SJSA1 (cell line): ENCODE data around the gene HNF4A. TPM values are rescaled to one million over a fixed set of nuclear protein-coding genes. Genes with fewer than 3 reads are reported as not detected.

ENCODE experiments used
- DNase-seq, 2 experiments: peaks; one replicate each; pipeline ENCODE4 v3.0.0-alpha.2; 2015 to 2020; ENCODE audit warnings: low spot score in 2 of 2, low read depth in 1 of 2
- H3K27ac ChIP-seq: fragments of 250-450 bp; sonication (Bioruptor Pico); 2 replicates; pipeline ENCODE4 v1.5.1; 2020; ENCODE audit warnings: mild to moderate bottlenecking, moderate library complexity
- H3K27me3 ChIP-seq: fragments of 250-450 bp; sonication (Bioruptor Pico); replicated peaks from 2 replicates; pipeline ENCODE4 v1.5.1; 2020; ENCODE audit warnings: mild to moderate bottlenecking, moderate library complexity
- H3K36me3 ChIP-seq: fragments of 250-450 bp; sonication (Bioruptor Pico); 2 replicates; pipeline ENCODE4 v1.5.1; 2020; ENCODE audit warnings: mild to moderate bottlenecking
- H3K4me1 ChIP-seq: fragments of 250-450 bp; sonication (Bioruptor Pico); replicated peaks from 2 replicates; pipeline ENCODE4 v1.6.1; 2021; ENCODE audit warnings: mild to moderate bottlenecking
- H3K4me3 ChIP-seq: fragments of 250-450 bp; sonication (Bioruptor Pico); 2 replicates; pipeline ENCODE4 v1.5.1; 2020; ENCODE audit warnings: mild to moderate bottlenecking
- H3K9me3 ChIP-seq: fragments of 250-450 bp; sonication (Bioruptor Pico); replicated peaks from 2 replicates; pipeline ENCODE4 v1.5.1; 2020; ENCODE audit warnings: mild to moderate bottlenecking
- total RNA-seq: library from RNA; depleted of rRNA; stranded (reverse); fragments of >200 nt; shearing (Covaris generic); gene quantifications from 2 replicates; pipeline ENCODE4 v1.2.3, GENCODE V29; 2014

Gene HNF4A
- total RNA-seq, 1 experiment from 2014 or later, result not detected

GRCh38 chr20:44450903-44451450, 95.5 kb downstream of the HNF4A start:
- no peaks in the 10 kb centered on the region for H3K27me3 ChIP-seq
- no peak overlapping the region for H3K4me3 ChIP-seq
- peaks cover 6% of the 10 kb centered on the region for H3K4me1 ChIP-seq
- no peaks in the 10 kb centered on the region for H3K36me3 ChIP-seq
- H3K27ac ChIP-seq, result no peak overlapping the region
- DNase-seq, result no peak
- no peaks in the 10 kb centered on the region for H3K9me3 ChIP-seq

DNA sequence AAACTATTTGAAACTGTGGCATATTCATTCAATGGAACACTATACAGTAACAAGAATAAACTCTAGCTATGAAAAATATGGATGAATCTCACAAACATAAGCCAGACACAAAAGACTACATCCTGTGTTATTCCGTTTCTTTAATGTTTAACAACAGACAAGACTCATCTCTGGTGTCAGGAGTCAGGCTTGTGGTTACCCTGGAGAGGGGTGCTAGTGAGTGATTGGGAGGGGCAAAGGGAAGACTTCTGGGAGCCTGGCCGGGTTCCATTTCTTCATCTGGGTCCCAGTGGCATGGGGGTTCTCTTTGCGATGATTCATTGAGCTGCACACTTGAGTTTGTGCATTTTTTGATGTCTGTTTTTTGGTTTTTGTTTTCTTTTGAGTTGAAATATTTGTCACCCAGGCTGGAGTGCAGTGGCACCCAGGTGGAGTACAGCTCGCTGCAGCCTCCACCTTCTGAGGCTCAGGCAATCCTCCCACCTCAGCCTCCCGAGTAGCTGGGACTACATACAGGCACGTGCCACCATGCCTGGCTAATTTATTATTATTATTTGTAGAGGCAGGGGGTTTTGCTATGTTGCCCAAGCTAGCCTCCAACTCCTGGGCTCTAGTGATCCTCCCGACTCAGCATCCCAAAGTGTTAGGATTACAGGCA, 98.9 kb downstream of the HNF4A start:
- Histone ChIP-seq H3K9me3 (no peaks in the 10 kb centered on the region), H3K4me1 (peaks cover 6% of the 10 kb centered on the region), H3K27ac (no peak overlapping the region), H3K4me3 (no peak overlapping the region), H3K27me3 (no peaks in the 10 kb centered on the region), H3K36me3 (no peaks in the 10 kb centered on the region)
- DNase-seq, result no peak

DNA sequence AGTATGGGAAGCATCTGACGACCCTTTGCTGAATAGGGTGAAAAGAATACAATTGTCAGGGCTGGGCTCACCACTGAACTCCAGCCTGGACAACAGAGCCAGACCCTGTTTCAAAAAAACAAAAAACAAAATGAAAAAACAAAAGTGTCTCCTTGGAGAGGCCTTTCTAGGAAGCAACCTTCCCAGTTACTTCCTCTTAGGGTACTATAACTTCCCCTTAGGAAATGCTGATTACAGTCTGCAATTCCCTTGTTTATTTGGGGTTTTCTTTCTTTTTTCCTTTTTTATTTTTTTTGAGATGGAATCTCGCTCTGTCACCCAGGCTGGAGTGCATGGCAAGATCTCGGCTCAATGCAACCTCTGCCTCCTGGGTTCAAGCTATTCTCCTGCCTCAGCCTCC, 99.6 kb downstream of the HNF4A start:
- Histone ChIP-seq H3K4me1 (peaks cover 6% of the 10 kb centered on the region), H3K9me3 (no peaks in the 10 kb centered on the region), H3K4me3 (no peak overlapping the region), H3K27ac (no peak overlapping the region), H3K27me3 (no peaks in the 10 kb centered on the region), H3K36me3 (no peaks in the 10 kb centered on the region)
- DNase-seq, result no peak

DNA sequence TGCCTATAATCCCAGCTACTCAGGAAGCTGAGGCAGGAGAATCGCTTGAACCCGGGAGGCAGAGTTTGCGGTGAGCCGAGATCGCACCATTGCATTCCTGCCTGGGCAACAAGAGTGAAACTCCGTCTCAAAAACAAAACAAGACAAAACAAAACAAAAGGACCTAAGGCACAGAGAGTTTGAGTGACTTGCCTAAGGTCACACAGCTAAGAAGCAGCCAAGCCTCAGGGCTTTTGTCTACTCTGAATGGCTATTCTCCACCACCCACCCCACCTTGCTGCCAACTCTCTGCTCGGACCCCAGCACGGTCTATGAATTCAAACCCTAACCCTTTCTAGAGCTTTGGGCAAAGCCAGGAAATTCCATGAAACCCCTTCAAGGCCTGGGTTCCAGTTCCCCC, 101.1 kb downstream of the HNF4A start:
- DNase-seq, result no peak
- no peaks in the 10 kb centered on the region for H3K27me3 ChIP-seq
- H3K27ac ChIP-seq, result no peak overlapping the region
- H3K4me3 ChIP-seq, result no peak overlapping the region
- H3K4me1 ChIP-seq, result no peaks in the 10 kb centered on the region
- H3K9me3 ChIP-seq, result no peaks in the 10 kb centered on the region
- no peaks in the 10 kb centered on the region for H3K36me3 ChIP-seq

GRCh38 chr20:44457016-44457415, 101.5 kb downstream of the HNF4A start:
- no peak overlapping the region for H3K4me3 ChIP-seq

GRCh38 chr20:44459271-44459670, 103.8 kb downstream of the HNF4A start:
- Histone ChIP-seq H3K27me3 (no peaks in the 10 kb centered on the region), H3K36me3 (no peaks in the 10 kb centered on the region), H3K27ac (no peak overlapping the region), H3K9me3 (no peaks in the 10 kb centered on the region), H3K4me1 (no peaks in the 10 kb centered on the region), H3K4me3 (no peak overlapping the region)
- DNase-seq, result no peak

More at GRCh38 chr20:44457016-44457415, 101.5 kb downstream of the HNF4A start:
- H3K27me3 ChIP-seq, result no peaks in the 10 kb centered on the region
- H3K4me1 ChIP-seq, result no peaks in the 10 kb centered on the region
- H3K9me3 ChIP-seq, result no peaks in the 10 kb centered on the region
- no peaks in the 10 kb centered on the region for H3K36me3 ChIP-seq
- H3K27ac ChIP-seq, result no peak overlapping the region
- no peak for DNase-seq

GRCh38 chr20:44460795-44461141, 105.3 kb downstream of the HNF4A start:
- peak in 1 of 2 experiments; percentile 25 for DNase-seq
- no peak overlapping the region for H3K27ac ChIP-seq
- no peaks in the 10 kb centered on the region for H3K36me3 ChIP-seq
- no peaks in the 10 kb centered on the region for H3K9me3 ChIP-seq
- H3K4me3 ChIP-seq, result no peak overlapping the region
- H3K4me1 ChIP-seq, result no peaks in the 10 kb centered on the region
- no peaks in the 10 kb centered on the region for H3K27me3 ChIP-seq

DNA sequence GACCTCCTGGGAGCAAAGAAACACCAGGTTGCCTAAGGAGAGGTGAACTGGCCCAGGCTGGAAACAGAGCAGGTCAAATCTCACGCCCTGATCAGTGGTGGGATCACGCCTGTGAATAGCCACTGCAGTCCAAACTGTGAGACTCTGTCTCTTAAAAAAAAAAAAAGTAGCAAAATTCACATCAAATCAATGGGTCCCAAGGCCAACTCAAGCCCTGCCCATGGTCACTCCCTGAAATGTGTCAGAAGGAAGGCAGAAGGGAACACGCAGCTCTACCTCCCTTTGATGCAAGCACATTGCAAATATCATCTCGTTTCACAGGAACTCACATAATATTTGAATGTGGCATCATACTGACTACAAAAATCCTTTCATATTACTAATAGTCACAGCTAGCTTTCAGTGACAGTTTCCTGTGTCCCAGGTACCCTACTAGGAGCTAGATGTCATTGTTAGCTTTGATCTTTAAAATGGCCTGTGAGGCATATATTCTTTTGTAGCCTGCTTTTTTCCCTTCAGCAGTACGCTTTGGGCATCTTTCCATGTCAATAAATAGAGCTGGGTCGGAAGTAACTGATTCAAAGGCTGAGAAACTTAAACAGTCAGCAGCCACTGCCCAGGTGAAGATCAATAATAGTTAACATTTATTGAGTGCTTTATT, 105.8 kb downstream of the HNF4A start:
- Histone ChIP-seq H3K27me3 (no peaks in the 10 kb centered on the region), H3K4me1 (no peaks in the 10 kb centered on the region), H3K9me3 (no peaks in the 10 kb centered on the region), H3K36me3 (no peaks in the 10 kb centered on the region), H3K27ac (no peak overlapping the region), H3K4me3 (no peak overlapping the region)
- DNase-seq, result no peak

DNA sequence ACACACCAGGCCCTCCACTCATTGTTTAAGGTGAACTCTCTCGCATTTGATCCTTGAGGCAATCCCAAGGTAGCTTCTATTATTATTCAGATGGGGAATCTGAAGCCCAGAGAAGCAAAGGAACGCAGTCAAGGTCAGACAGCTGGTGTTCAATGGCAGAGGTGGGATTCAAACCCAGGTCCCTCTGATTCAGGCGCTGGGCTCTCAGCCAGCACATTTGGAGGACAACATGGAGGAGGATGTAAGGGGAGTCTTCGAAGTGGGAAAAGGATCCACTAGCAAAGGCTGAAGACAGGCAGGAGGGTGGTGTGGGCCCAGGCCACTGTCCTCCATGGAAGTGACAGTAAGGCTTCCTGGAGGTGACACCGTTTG, 106.3 kb downstream of the HNF4A start:
- H3K9me3 ChIP-seq, result no peaks in the 10 kb centered on the region
- H3K27me3 ChIP-seq, result no peaks in the 10 kb centered on the region
- no peak for DNase-seq
- no peak overlapping the region for H3K27ac ChIP-seq
- H3K4me1 ChIP-seq, result no peaks in the 10 kb centered on the region
- no peak overlapping the region for H3K4me3 ChIP-seq
- H3K36me3 ChIP-seq, result no peaks in the 10 kb centered on the region

DNA sequence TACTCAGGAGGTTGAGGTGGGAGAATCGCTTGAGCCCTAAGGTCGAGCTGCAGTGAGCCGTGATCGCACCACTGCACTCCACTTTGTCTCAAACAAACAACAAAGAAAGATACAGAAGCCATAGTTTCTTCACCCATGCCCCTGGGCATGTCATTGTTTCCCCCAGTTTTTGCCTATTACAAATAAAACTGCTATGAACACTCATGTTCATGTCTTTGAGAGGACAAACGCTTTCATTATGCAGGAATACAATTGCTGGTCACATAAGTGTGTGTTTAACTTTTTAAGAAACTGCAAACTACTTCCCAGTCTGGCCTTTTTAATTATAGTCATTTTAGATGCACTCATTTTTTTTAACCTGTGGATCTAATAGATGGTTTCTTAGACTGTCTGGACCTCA, 108.0 kb downstream of the HNF4A start:
- H3K9me3 ChIP-seq, result no peaks in the 10 kb centered on the region
- no peak overlapping the region for H3K4me3 ChIP-seq
- peaks cover 1% of the 10 kb centered on the region; the same call in 1 of the 2 replicates for H3K27me3 ChIP-seq
- DNase-seq, result no peak
- no peaks in the 10 kb centered on the region for H3K4me1 ChIP-seq
- no peak overlapping the region for H3K27ac ChIP-seq
- H3K36me3 ChIP-seq, result no peaks in the 10 kb centered on the region

DNA sequence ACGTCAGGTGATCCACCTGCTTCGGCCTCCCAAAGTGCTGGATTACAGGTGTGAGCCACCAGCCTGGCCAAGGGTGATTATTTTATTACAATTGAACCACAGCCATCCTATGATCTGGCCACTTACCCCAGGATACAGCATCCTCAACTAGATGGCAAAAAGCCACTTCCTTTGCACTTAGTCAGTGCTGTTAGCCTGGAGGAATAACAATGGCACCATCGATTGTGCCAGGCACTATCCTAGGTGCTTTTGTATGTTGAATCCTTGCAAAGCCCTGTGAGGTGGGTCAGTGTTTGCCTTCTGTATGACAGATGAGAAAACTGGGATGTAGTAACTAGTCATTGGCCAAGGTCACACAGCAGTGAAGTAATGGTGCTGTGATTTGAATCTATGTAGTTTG, 109.0 kb downstream of the HNF4A start:
- no peaks in the 10 kb centered on the region for H3K9me3 ChIP-seq
- no peak for DNase-seq

DNA sequence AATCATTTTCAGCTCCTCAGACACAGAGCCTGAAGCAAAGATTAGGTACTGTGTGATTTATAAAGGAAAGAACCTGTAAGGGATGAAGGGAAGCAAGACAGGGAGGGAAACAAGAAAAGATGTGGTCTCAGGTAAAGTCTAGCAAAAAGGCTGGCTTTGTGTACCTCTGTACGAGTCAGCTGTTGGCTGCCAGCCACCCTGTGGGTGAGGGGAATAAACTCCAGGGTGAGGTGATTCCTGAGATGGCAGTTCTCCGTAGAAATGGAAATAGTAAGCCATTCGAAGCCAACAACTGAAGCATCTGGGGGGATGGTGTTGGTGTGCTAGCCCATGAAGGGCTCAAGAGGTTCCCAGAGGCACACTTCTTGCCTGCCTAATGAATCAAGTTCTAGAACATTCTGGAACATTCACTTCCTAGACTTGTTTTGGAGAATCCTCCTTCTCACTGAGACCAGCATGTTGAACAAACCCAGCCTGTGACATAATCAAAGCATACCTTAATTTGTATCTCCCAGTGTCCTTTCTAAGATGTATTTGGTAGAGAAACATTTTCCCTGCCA, 109.6 kb downstream of the HNF4A start:
- Histone ChIP-seq H3K9me3 (no peaks in the 10 kb centered on the region), H3K27ac (no peak overlapping the region), H3K36me3 (no peaks in the 10 kb centered on the region), H3K4me1 (no peaks in the 10 kb centered on the region), H3K27me3 (peaks cover 5% of the 10 kb centered on the region; the same call in 1 of the 2 replicates), H3K4me3 (no peak overlapping the region)
- DNase-seq, result no peak

More for the DNA sequence above, 109.0 kb downstream of the HNF4A start:
- Histone ChIP-seq H3K27me3 (peaks cover 5% of the 10 kb centered on the region; the same call in 1 of the 2 replicates), H3K27ac (no peak overlapping the region), H3K4me1 (no peaks in the 10 kb centered on the region), H3K36me3 (no peaks in the 10 kb centered on the region), H3K4me3 (no peak overlapping the region)

GRCh38 chr20:44467289-44467883, 111.9 kb downstream of the HNF4A start:
- DNase-seq, result no peak

More at GRCh38 chr20:44467289-44467883, 111.9 kb downstream of the HNF4A start:
- no peak overlapping the region for H3K4me3 ChIP-seq
- H3K27ac ChIP-seq, result no peak overlapping the region
- H3K4me1 ChIP-seq, result no peaks in the 10 kb centered on the region
- H3K36me3 ChIP-seq, result no peaks in the 10 kb centered on the region
- no peaks in the 10 kb centered on the region for H3K9me3 ChIP-seq
- peaks cover 5% of the 10 kb centered on the region; the same call in 1 of the 2 replicates for H3K27me3 ChIP-seq
